PC-3 (cell line): ENCODE data around the gene ANKRD13C. TPM values are rescaled to one million over a fixed set of nuclear protein-coding genes. Genes with fewer than 3 reads are reported as not detected.

Experiments used
- ATAC-seq: fragments of 200-7000 bp; cut with Tn5 transposase; 2 replicates; pipeline ENCODE4 v1.9.1; 2020; ENCODE audit warnings: mild to moderate bottlenecking, moderate library complexity
- BruUV-seq: library from RNA; stranded (reverse); fragments of 400-500 nt; replicated peaks from 2 replicates; lab custom pipeline; 2021; lab: Mats Ljungman, UMichigan
- CTCF ChIA-PET: fragments of 300-600 bp; sonication (Branson Sonifier 250); formaldehyde crosslinking; loops from one replicate; lab custom pipeline; 2022; ENCODE audit warnings: antibody characterized with exemption; lab: Charles Lee
- POLR2A ChIA-PET: fragments of 300-600 bp; sonication (Branson Sonifier 250); formaldehyde crosslinking; loops from one replicate; lab custom pipeline; 2022; ENCODE audit warnings: antibody characterized with exemption; ENCODE audit not compliant: unreplicated experiment; lab: Charles Lee
- DNase-seq: peaks from one replicate; pipeline ENCODE4 v3.0.0-alpha.2; 2015
- H2AFZ ChIP-seq: fragments of 300-600 bp; sonication (generic); 2 replicates; pipeline ENCODE4 v1.6.0; 2016; ENCODE audit warnings: antibody characterized with exemption, low read length
- H3F3A ChIP-seq: fragments of 300-600 bp; sonication (generic); one replicate; pipeline ENCODE4 v1.6.0; 2017; ENCODE audit warnings: antibody characterized with exemption, low read length, control low read depth, mild to moderate bottlenecking; ENCODE audit not compliant: unreplicated experiment
- H3K27ac ChIP-seq: fragments of 300-600 bp; sonication (generic); 2 replicates; pipeline ENCODE4 v1.5.1; 2016; ENCODE audit warnings: mild to moderate bottlenecking, low read length
- H3K27me3 ChIP-seq: fragments of 300-600 bp; sonication (generic); 2 replicates; pipeline ENCODE4 v1.6.1; 2016; ENCODE audit warnings: low read length, mixed read lengths
- H3K36me3 ChIP-seq: fragments of 300-600 bp; sonication (generic); 2 replicates; pipeline ENCODE4 v1.6.1; 2016; ENCODE audit warnings: low read depth, mixed run types, low read length, mixed read lengths
- H3K4me1 ChIP-seq: fragments of 300-600 bp; sonication (generic); 2 replicates; pipeline ENCODE4 v1.5.1; 2016; ENCODE audit warnings: low read length; ENCODE audit not compliant: insufficient read depth
- H3K4me2 ChIP-seq: fragments of 300-600 bp; sonication (generic); 2 replicates; pipeline ENCODE4 v1.6.0; 2016; ENCODE audit warnings: low read length
- H3K4me3 ChIP-seq: fragments of 300-600 bp; sonication (generic); 2 replicates; pipeline ENCODE4 v1.5.1; 2016; ENCODE audit warnings: mild to moderate bottlenecking, low read length, mixed read lengths
- H3K79me2 ChIP-seq: fragments of 300-600 bp; sonication (generic); 2 replicates; pipeline ENCODE4 v1.6.1; 2017; ENCODE audit warnings: low read length, mixed read lengths
- H3K9ac ChIP-seq: fragments of 300-600 bp; sonication (generic); 2 replicates; pipeline ENCODE4 v1.6.0; 2016; ENCODE audit warnings: mild to moderate bottlenecking, low read length
- H3K9me2 ChIP-seq: fragments of 300-600 bp; sonication (generic); replicated peaks from 2 replicates; pipeline ENCODE4 v1.6.1; 2016; ENCODE audit warnings: mixed run types, low read length, mixed read lengths
- H3K9me3 ChIP-seq: fragments of 300-600 bp; sonication (generic); 2 replicates; pipeline ENCODE4 v1.6.1; 2016; ENCODE audit warnings: low read length, mixed read lengths
- H4K20me1 ChIP-seq: fragments of 300-600 bp; sonication (generic); 2 replicates; pipeline ENCODE4 v1.6.1; 2016; ENCODE audit warnings: low read length, mixed read lengths
- CTCF ChIP-seq: fragments of 300-600 bp; sonication (generic); conservative IDR thresholded peaks from 2 replicates; pipeline ENCODE4 v1.5.1; 2017; ENCODE audit warnings: antibody characterized with exemption, low read depth, mild to moderate bottlenecking, low read length
- EZH2 ChIP-seq: fragments of 300-600 bp; sonication (generic); IDR thresholded peaks from one replicate; pipeline ENCODE4 v1.6.1; 2017; ENCODE audit warnings: antibody characterized with exemption, mild to moderate bottlenecking, low read length; ENCODE audit not compliant: unreplicated experiment
- EZH2phosphoT487 ChIP-seq: fragments of 300-600 bp; sonication (generic); IDR thresholded peaks from 2 replicates; pipeline ENCODE4 v1.6.1; 2018; ENCODE audit warnings: mild to moderate bottlenecking, antibody characterized with exemption, low read length, borderline replicate concordance
- intact Hi-C: fragments of 100-400 bp; cut with micrococcal nuclease; formaldehyde crosslinking; loops from 2 replicates; pipeline ENCODE4 v1.9.0; 2023
- total RNA-seq: library from RNA; depleted of rRNA; stranded (reverse); fragments of >200 nt; gene quantifications from 2 replicates; pipeline ENCODE4 v1.2.3, GENCODE V29; 2014

The ANKRD13C gene
- total RNA-seq, 1 experiment from 2014 or later: 41.5 TPM

DNA sequence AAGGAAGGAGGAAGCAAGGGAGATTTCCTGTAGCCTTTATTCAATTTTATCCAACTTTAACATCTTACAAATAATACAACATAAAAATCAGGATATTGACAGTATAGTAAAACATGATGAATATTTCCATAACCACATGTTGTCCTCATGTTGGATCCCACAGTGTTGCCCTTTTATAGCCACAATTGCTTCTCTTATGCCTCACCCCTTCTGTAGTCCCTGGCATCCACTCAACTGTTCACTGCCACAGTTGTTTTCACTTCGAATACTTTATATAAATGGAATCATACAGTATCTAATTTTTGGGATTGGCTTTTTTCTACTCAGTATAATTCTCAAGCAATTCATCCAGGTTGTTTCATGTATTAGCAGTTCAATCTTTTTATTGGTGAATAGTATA, 88.6 kb downstream of the ANKRD13C start:
- ATAC-seq (no peak), DNase-seq (no peak)
- H3K9ac ChIP-seq: no peak overlapping the region
- H3F3A ChIP-seq: no peaks in the 10 kb centered on the region
- peaks cover 28% of the 10 kb centered on the region; the same call in 1 of the 2 replicates for H3K36me3 ChIP-seq
- intact Hi-C loops: no loop called here
- H4K20me1 ChIP-seq: no peaks in the 10 kb centered on the region
- no peak overlapping the region for H3K4me3 ChIP-seq
- H3K27me3 ChIP-seq: no peaks in the 10 kb centered on the region
- no TSS peak for BruUV-seq
- ChIA-PET POLR2A (no interaction called here), CTCF (no interaction called here)
- no peak overlapping the region for H3K27ac ChIP-seq
- H3K79me2 ChIP-seq: no peaks in the 10 kb centered on the region
- no peaks in the 10 kb centered on the region for H3K9me3 ChIP-seq
- no peaks in the 10 kb centered on the region for H3K4me1 ChIP-seq
- H3K9me2 ChIP-seq: no peaks in the 10 kb centered on the region
- TF ChIP-seq EZH2phosphoT487: no peak
- no peak for TF ChIP-seq EZH2
- TF ChIP-seq CTCF: no peak
- no peak overlapping the region for H2AFZ ChIP-seq
- H3K4me2 ChIP-seq: no peak overlapping the region

DNA sequence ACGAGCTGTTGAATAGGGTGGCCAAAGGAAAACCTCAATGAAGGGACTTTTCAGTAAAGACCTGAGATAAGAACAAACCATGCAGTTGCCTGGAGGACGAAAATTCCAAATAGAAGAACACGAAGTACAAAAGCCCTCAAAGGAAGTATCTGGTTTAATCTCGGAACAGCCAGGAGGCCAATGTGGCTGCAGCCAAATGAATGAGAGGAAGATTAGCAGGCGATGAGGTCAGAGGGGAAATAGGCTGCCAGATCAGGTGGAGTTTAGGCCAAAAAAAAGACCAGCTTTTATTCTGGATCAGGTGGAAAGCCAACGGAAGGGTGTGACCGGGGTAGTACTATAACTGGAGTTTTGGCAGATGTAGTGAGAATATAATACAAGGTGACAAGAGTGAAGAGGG, 89.7 kb downstream of the ANKRD13C start:
- Histone ChIP-seq H3K4me3 (no peak overlapping the region), H3K27ac (no peak overlapping the region), H3K9me2 (no peaks in the 10 kb centered on the region), H3K4me1 (no peaks in the 10 kb centered on the region), H3K79me2 (no peaks in the 10 kb centered on the region), H3K27me3 (no peaks in the 10 kb centered on the region), H3K9me3 (no peaks in the 10 kb centered on the region), H3K4me2 (no peak overlapping the region), H3K9ac (no peak overlapping the region), H3K36me3 (peaks cover 31% of the 10 kb centered on the region; the same call in 1 of the 2 replicates), H4K20me1 (no peaks in the 10 kb centered on the region), H3F3A (no peaks in the 10 kb centered on the region), H2AFZ (no peak overlapping the region)
- intact Hi-C loops: no loop called here
- CTCF ChIA-PET: no interaction called here
- no TSS peak for BruUV-seq
- DNase-seq: no peak
- TF ChIP-seq EZH2phosphoT487: no peak
- no peak for TF ChIP-seq EZH2
- no peak for TF ChIP-seq CTCF
- POLR2A ChIA-PET: no interaction called here
- no peak for ATAC-seq

DNA sequence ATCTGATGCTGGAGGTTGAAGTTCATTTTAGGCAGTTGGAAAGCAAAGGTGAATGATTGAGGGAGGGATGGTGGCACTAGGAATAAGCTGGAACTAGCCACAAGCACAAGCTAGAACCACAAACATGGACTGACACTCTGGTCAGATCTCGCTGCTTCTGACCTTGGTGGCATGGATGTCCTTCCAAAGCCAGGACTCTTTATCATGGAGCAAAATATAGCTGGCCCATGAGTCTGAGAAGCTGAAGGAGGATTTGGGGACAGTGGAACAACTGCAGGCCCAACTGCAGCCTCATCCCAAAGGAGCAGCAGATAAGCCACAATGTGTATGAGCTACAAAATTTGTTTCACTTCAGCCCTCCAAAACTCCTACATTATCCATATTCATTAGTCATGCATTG, 97.9 kb downstream of the ANKRD13C start:
- H3K9me3 ChIP-seq: no peaks in the 10 kb centered on the region
- CTCF ChIA-PET: no interaction called here
- H3K36me3 ChIP-seq: peaks cover 8% of the 10 kb centered on the region; the same call in 1 of the 2 replicates
- H4K20me1 ChIP-seq: no peaks in the 10 kb centered on the region
- TF ChIP-seq EZH2phosphoT487 (no peak), EZH2 (no peak), CTCF (no peak)
- H3F3A ChIP-seq: no peaks in the 10 kb centered on the region
- H3K27me3 ChIP-seq: no peaks in the 10 kb centered on the region
- no peak for DNase-seq
- BruUV-seq: no TSS peak
- no peak overlapping the region for H2AFZ ChIP-seq
- no peaks in the 10 kb centered on the region for H3K4me1 ChIP-seq
- no peak overlapping the region for H3K27ac ChIP-seq
- no peak; the same call in 1 of the 2 replicates for ATAC-seq
- intact Hi-C loops: no loop called here
- no peaks in the 10 kb centered on the region for H3K79me2 ChIP-seq
- no peak overlapping the region for H3K9ac ChIP-seq
- POLR2A ChIA-PET: no interaction called here
- no peak overlapping the region for H3K4me2 ChIP-seq
- no peak overlapping the region for H3K4me3 ChIP-seq
- no peaks in the 10 kb centered on the region for H3K9me2 ChIP-seq
